Muscle of leg (tissue), 11 donors: ENCODE data around the gene PRKG2. TPM values are rescaled to one million over a fixed set of nuclear protein-coding genes. Genes with fewer than 3 reads are reported as not detected.

Experiments used
- DNase-seq: peaks from one replicate; pipeline ENCODE4 v3.0.0; 2013
- H3K27ac ChIP-seq: one replicate; pipeline ENCODE4 v1.5.1; 2013; ENCODE audit warnings: mild to moderate bottlenecking, low read length, control low read depth
- H3K27me3 ChIP-seq: one replicate; pipeline ENCODE4 v1.6.1; 2013; ENCODE audit warnings: low read length; ENCODE audit not compliant: control insufficient read depth, insufficient read depth
- H3K36me3 ChIP-seq: one replicate; pipeline ENCODE4 v1.6.1; 2013; ENCODE audit warnings: low read length; ENCODE audit not compliant: control insufficient read depth, insufficient read depth
- H3K4me1 ChIP-seq: one replicate; pipeline ENCODE4 v1.6.1; 2013; ENCODE audit warnings: low read length; ENCODE audit not compliant: control insufficient read depth, insufficient read depth
- H3K4me3 ChIP-seq: one replicate; pipeline ENCODE4 v1.5.1; 2013; ENCODE audit warnings: low read length, control low read depth
- H3K9me3 ChIP-seq: replicated peaks from 2 replicates; pipeline ENCODE4 v1.6.1; 2013; ENCODE audit warnings: low read depth, low read length; ENCODE audit not compliant: control insufficient read depth
- WGBS: methylation state at CpG from one replicate; pipeline ENCODE4 v1.1.5; 2013; ENCODE audit warnings: missing lambda C conversion rate; ENCODE audit not compliant: insufficient coverage; 5-methylcytosine and 5-hydroxymethylcytosine counted together
- polyA plus RNA-seq, 8 donors: library from polyadenylated mRNA; unstranded; fragments of 120-200 nt; gene quantifications; one replicate each; pipeline versions ENCODE4 v1.2.1 to v1.2.3, GENCODE V29; 2013; ENCODE audit warnings: inconsistent platforms in 1 of 8, low replicate concordance in 1 of 8; ENCODE audit not compliant: insufficient read length in 8 of 8, insufficient read depth in 1 of 8
- total RNA-seq: library from RNA; stranded (reverse); fragments of 120-200 nt; gene quantifications from one replicate; pipeline ENCODE4 v1.2.4, GENCODE V29; 2013

Gene PRKG2
- total and polyA plus RNA-seq, 9 donors, result 0.08 to 3.3 (median 0.84) TPM

DNA sequence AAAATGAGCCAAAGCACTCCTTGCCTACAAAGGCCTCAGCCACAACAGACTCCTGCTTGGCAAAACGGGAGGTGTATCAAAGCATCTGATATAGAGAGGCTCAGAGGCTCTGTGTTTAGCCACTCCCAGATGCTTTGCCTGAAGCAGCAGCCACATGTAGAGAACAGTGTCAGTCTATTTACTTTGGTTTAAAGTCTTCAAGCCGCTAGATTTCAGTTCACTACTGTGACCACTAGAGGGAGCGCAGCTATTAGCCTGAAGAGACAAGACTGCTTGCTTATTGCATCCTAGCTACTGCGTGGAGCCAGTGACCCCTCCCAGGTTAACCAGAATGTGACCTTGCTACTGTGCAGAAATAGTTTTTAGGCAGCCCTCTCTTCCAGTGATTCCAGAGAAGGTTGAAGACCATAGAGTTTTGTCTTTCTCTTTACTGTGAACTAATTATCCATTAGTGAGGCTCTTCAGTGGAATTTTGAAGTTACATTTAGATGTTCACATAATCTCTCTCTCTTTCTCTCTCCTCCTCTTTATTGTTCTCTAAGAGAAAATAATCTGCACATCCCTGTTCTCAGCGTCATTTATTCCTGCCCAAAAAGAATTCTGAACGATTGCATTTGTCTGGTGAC lies 145.2 kb downstream of the PRKG2 start:
- no peak overlapping the region for H3K4me3 ChIP-seq
- WGBS, result 0% methylated on average over 3 of the region's 6 CpGs
- H3K27ac ChIP-seq, result no peak overlapping the region
- H3K4me1 ChIP-seq, result no peaks in the 10 kb centered on the region
- H3K27me3 ChIP-seq, result no peaks in the 10 kb centered on the region
- H3K36me3 ChIP-seq, result no peaks in the 10 kb centered on the region
- DNase-seq, result peak; percentile 89
- no peaks in the 10 kb centered on the region for H3K9me3 ChIP-seq

DNA sequence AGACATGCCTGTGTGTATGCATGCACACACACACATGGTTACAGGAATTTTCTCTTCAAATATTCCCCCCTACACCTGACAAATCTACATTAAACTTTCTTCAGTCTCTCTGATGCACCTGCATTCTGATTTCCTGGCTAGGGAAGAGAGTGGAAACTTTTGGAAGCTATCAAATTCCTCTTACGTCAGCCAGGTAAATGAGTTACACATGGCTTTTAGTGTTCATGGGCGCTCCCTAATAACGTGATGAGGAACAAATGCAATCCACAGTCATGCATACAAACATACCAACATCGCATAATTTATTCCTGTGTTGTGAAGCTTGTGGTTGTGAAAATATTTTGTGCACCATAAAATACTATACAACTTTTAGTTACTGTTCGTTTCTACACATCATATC lies 149.6 kb downstream of the PRKG2 start:
- Histone ChIP-seq H3K4me3 (no peak overlapping the region), H3K4me1 (no peaks in the 10 kb centered on the region), H3K9me3 (no peaks in the 10 kb centered on the region), H3K27ac (no peak overlapping the region), H3K27me3 (no peaks in the 10 kb centered on the region), H3K36me3 (no peaks in the 10 kb centered on the region)
- DNase-seq, result peak; percentile 25
- no CpG with 5 or more reads among the region's 5 CpGs for WGBS

DNA sequence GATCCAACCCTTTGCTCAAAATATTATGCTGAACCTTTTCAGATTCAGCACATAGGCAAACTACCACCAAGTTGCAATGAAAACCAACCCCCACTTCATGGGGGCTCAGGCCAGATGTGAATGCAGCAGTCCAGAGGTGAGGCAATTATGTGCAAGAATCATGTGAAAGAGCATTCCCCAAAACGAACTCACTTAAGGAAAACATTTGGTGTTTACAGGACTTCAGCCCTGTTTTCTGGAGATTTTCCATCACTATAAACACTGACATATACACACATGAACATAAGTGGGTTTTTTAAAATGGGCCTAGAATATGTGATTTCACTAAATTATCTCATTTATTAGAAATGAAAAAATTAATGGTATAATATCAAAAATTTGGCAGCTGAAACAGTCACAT lies 153.0 kb downstream of the PRKG2 start:
- no CpG with 5 or more reads among the region's 1 CpG for WGBS
- no peaks in the 10 kb centered on the region for H3K36me3 ChIP-seq
- DNase-seq, result peak; percentile 61
- H3K9me3 ChIP-seq, result no peaks in the 10 kb centered on the region
- H3K27me3 ChIP-seq, result no peaks in the 10 kb centered on the region
- H3K27ac ChIP-seq, result no peak overlapping the region
- H3K4me1 ChIP-seq, result no peaks in the 10 kb centered on the region
- H3K4me3 ChIP-seq, result no peak overlapping the region

DNA sequence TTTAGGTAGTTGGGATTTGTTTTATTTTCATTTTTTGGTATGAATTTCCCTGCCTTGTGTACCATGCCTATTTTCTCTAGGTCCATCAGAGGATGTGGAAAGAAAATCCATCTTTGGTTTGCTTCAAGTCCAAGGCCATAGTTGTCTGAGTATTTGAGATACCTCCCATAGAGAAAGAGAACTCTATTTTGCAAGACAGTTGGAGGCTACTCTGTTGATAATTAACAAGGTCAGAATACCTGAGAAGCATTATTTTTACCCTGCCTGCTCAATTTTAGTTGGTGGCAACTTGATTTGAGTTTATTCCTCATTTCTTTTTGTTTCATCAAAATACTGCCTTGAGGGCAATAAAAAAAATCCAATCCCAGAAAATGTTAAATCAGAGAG lies 153.7 kb downstream of the PRKG2 start:
- Histone ChIP-seq H3K27ac (no peak overlapping the region), H3K4me1 (no peaks in the 10 kb centered on the region), H3K27me3 (no peaks in the 10 kb centered on the region), H3K36me3 (no peaks in the 10 kb centered on the region), H3K9me3 (no peaks in the 10 kb centered on the region), H3K4me3 (no peak overlapping the region)
- DNase-seq, result no peak

DNA sequence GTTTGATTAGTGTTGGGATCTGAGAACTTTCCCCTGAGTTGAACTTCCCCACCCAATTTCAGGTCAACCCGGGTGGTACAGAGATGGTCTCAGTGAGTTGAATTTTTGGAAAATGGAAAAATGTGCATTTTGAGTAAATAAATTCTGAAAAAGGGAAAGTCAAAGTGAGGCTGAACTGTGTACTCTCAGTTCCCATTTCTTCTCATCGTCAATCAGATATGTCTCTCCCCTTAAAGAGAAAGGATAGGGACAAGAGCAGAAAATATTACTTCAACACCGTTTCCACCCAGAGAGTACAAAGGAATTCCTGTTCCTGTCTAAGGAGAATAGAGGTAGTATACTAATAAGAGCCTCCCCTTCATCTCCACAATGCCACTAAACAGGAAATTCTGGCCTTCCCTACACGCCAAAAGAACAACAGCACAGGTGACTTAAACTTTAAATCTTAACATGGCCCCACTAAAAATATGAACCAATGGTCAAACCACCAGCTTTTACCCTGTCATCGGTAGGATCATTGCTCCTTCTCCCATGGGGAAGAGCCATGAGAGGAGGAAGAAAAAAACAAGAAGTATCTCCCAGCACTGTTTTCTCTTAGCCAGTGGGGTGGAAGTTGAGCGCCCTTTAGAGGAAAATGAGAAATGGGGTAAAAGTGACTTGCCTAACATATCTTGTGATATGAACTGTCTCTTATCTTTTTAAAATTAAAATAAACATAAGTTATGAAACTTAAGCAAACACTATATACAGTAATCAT lies 154.3 kb downstream of the PRKG2 start:
- Histone ChIP-seq H3K27ac (no peak overlapping the region), H3K27me3 (no peaks in the 10 kb centered on the region), H3K4me3 (no peak overlapping the region), H3K36me3 (no peaks in the 10 kb centered on the region), H3K9me3 (no peaks in the 10 kb centered on the region), H3K4me1 (no peaks in the 10 kb centered on the region)
- no peak for DNase-seq
- WGBS, result no CpG with 5 or more reads among the region's 6 CpGs

DNA sequence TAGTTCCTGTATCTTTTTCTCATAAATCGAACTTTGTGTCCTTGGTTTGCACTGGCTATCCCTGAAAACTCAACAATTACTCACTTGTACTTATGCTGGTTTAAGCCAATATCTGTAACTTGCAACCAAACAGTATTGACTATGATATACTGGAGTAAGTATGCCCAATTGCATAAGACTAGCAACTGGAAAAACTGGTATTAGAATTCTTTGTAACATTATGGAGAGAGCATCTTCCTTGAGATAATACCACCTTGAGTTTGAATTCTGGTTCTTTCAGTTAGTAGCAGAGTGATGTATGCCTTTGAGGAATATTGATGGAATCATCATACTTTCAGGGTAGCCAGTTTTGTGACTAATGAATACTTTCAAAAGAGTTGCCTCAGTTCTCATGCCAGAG lies 156.4 kb downstream of the PRKG2 start:
- no CpG with 5 or more reads among the region's 1 CpG for WGBS
- DNase-seq, result no peak

DNA sequence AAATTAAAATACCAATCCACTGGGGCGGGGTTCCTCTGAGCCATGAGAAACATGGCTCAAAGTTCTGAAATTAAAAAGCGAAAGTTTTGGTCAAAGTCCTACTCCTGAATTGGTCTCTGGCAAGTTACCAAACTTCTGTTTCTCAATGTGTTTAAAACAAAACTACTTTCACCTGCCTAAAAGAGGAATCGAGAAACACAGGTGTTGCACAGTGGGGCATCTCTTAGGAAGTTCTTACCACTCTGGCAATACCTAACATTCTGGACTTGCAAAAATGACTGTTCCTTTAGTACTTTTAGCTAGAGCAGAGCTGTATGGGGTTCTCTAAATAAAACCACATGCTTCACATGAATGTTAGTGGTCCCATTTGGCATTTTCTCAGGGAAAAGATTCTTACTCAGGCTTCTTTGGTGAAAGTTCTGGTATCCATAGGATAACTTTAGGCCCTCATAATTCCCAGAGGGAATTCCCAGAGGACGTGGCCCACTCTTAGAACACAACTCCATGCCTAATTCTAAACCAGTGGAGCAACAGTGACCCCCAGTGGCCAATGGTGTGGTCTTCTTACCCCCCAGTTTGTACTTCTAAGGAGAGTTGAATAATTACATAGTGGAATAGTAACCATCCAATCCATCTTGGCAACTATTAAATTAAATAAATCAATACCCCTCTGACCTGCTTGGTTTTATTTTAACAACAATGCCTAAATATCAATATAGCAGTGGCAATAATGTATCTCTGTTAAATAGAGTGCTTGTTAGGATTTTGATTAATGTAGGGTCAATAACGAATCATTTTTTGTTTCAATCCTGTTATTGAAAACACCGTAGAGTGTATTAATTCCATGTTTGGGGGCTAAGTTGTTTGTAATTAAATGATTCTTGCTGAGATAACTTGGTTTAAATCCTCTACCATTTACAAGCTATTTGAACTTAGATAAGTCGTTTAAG lies 162.6 kb downstream of the PRKG2 start:
- WGBS, result no CpG with 5 or more reads among the region's 7 CpGs
- Histone ChIP-seq H3K27me3 (no peaks in the 10 kb centered on the region), H3K27ac (no peak overlapping the region), H3K9me3 (no peaks in the 10 kb centered on the region), H3K4me1 (peaks cover 5% of the 10 kb centered on the region), H3K36me3 (no peaks in the 10 kb centered on the region), H3K4me3 (no peak overlapping the region)
- DNase-seq, result peak; percentile 70

More for the DNA sequence above, 156.4 kb downstream of the PRKG2 start:
- Histone ChIP-seq H3K27me3 (no peaks in the 10 kb centered on the region), H3K4me1 (no peaks in the 10 kb centered on the region), H3K9me3 (no peaks in the 10 kb centered on the region), H3K4me3 (no peak overlapping the region), H3K27ac (no peak overlapping the region), H3K36me3 (no peaks in the 10 kb centered on the region)

DNA sequence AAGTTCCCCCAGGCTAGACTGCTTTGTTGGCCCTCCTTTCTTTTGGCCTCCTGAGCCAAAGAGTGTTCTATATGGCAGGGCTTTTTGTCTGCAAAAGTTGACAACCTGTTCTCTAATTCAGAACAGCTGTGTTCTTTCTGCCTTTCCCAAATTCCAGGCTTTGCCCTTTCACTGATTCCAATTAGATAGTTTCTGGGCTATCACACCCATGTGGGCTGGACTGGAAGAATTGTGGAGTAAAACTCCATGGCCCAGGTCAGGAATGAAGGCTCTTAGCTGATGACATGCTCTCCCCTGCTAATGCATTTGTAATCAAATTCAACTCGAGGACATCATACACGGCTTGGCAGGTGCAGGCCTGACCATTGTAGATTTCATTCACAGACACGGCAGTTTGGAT lies 165.1 kb downstream of the PRKG2 start:
- Histone ChIP-seq H3K9me3 (no peaks in the 10 kb centered on the region), H3K36me3 (no peaks in the 10 kb centered on the region), H3K4me1 (peaks cover 5% of the 10 kb centered on the region), H3K4me3 (no peak overlapping the region), H3K27ac (no peak overlapping the region), H3K27me3 (no peaks in the 10 kb centered on the region)
- DNase-seq, result peak; percentile 92
- 0% methylated on average over 3 of the region's 3 CpGs for WGBS

DNA sequence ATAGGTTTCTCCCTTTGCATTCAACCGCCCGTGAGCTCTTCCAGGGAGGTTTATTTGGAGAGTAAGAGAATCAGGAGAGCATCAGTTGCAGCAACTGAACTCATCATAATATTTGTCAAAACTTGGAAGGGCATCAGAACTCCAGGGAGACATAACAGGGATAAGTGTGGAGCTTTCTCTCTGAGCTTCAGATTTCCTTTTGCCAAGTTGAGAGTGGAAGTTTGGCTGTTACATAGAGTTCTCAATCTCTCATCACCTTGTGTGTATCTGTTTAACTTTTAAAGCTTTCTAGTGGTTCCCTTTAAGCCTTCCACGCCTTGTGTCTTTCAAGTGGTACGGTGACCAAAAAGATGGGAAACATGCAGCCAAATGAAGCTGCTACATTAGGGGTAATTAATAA lies 165.7 kb downstream of the PRKG2 start:
- peak; percentile 95 for DNase-seq
- WGBS, result 20% methylated on average over 2 of the region's 4 CpGs
- H3K4me3 ChIP-seq, result no peak overlapping the region

More for the DNA sequence above, 165.7 kb downstream of the PRKG2 start:
- Histone ChIP-seq H3K36me3 (no peaks in the 10 kb centered on the region), H3K27me3 (no peaks in the 10 kb centered on the region), H3K9me3 (no peaks in the 10 kb centered on the region), H3K27ac (peak overlapping the region; percentile 4), H3K4me1 (peaks cover 5% of the 10 kb centered on the region)
